HCT116 (cell line): ENCODE results near the gene SPG21.

Experiments
- RAD21 ChIP-seq: IDR thresholded peaks from 2 replicates; pipeline ENCODE4 v1.6.1; 2012; ENCODE audit warnings: low read depth, mild to moderate bottlenecking
- TF ChIP-seq, protein P1 (sequence below): IDR thresholded peaks from 2 replicates; pipeline ENCODE4 v1.6.1; 2012

DNA sequence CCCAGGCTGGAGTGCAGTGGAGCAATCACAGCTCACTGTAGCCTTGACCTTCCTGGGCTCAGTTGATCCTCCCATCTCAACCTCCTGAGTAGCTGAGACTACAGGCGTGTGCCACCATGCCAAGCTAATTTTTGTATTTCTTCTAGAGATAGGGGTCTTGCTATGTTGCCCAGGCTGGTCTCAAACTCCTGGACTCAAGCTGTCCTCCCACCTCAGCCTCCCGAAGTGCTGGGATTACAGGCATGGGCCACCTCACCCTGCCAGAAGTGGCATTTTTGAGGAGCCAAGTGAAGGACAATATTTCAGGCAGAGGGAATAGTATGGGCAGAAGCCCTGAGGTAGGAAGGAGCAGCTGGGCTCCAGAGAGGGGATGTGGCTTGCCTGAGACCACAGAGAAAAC lies 73.3 kb downstream of the SPG21 start:
- no peak for TF ChIP-seq RAD21
- TF ChIP-seq, protein P1, sequence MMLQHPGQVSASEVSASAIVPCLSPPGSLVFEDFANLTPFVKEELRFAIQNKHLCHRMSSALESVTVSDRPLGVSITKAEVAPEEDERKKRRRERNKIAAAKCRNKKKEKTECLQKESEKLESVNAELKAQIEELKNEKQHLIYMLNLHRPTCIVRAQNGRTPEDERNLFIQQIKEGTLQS, result no peak
